Stimulated activated CD8-positive, alpha-beta memory T cell treated with anti-CD3 and anti-CD28 coated beads, Interleukin-4, amount 100 ng/mL, for 4 hours (primary cell): Measurements from ENCODE around the gene TCERG1L.
"Not testable (repeated sequence)": the region's sequence is repeated elsewhere in the genome, so short reads cannot be mapped to it uniquely, and the experiment has no call there.

ENCODE experiments used
- DNase-seq, 2 donors: peaks; one replicate each; pipeline ENCODE4 v3.0.0-alpha.2; 2020; ENCODE audit warnings: low read depth in 2 of 2, low spot score in 1 of 2

TCERG1L gene, protein sequence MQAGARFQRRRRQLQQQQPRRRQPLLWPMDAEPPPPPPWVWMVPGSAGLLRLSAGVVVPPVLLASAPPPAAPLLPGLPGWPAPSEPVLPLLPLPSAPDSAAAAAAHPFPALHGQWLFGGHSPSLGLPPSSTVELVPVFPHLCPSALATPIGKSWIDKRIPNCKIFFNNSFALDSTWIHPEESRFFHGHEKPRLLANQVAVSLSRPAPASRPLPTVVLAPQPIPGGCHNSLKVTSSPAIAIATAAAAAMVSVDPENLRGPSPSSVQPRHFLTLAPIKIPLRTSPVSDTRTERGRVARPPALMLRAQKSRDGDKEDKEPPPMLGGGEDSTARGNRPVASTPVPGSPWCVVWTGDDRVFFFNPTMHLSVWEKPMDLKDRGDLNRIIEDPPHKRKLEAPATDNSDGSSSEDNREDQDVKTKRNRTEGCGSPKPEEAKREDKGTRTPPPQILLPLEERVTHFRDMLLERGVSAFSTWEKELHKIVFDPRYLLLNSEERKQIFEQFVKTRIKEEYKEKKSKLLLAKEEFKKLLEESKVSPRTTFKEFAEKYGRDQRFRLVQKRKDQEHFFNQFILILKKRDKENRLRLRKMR

DNA sequence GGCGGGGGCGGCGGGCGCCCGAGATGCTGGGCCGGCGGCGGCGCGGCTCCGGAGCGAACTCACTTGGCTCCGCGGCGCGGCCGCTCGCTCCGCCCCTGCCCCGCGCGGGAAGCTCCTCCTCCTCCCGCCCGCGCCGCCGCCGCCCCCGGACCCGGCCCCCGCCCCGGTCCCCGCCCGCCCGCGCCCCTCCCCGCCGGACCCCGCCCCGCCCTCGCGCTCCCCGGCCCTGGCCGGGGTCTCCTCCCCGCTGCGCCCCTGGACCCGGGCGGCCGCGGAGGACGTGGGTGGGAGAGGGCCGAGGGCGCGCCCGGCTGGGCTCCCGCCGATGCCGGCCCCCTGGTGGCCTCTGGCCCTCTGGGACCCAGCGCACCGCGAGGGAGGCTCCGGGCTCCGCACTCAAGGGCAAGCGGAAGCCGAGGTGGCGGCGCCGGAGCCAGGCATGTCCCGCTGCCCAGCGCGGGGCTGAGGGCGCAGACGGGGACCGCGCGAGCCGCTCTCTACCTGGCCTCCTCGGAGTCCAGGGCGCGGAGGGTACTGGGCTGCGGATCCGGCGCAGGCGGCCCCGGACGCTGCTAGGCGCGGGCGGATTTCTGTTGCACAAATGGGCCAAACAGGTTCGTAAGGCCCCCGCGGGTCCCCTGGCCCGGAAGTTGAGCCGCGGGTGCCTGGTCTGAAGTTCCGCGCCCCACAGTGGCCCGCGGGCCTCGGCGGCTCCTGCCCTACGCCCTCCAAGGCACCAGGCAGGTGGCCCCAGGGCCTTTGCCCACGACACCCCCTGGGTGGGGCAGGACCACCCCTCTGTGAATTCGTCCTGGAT, at the start of gene TCERG1L:
TSS of gene TCERG1L (minus strand) at position 61 of the 817 bp plus-strand sequence. CDS start 86 bp downstream, outside the sequence.
- DNase-seq: no peak

DNA sequence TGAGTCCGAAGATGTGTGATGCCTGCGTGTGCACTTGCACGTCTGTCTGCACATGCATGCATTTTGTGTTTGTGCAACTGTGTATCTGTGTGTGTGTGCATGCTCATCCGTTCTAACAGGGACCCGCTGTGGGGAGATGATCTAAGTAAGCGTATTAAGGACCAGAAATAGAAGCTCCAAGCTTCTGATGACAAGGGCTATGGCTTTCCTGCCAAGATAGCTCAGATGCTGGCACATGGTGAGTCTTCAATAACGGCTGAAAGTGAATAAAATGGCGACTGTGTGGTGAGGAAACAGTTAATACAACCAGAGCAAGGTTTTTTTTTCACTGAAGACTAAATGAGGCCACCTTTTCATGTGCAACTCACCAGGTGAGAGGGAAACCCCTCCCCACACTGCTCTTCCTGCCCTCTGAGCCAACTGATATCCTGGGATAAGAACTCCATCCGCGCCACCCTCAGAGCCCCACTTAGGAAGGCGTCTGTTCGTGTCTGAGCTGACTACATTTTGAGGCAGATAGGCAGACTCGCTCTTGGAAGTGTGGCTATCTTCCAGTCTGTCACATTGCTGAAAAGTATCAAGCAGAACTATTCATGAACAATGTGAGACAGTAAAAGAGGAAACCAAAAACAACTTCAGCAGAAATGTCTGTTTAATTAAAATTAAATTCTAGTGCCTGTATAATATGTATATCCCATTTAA, 47.4 kb upstream of the TCERG1L start:
- DNase-seq: no peak

DNA sequence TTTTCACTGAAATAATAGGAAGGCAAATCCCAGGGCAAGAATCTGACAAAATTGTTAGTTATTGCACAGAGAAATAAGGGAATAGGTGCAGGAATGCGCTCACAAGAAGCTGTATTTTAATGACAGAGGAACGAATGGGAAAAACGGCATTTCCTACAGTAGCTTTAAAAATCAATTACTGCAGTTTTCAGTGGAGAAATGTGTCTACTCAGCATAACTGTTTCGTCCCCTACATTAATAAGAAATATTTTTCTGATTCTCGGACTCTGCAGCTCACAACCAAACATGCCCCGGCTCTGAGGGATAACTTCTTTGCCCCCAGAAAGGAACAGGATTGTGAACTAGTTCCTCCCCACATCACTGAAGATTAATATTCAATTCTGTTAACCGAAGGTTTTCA, 44.9 kb upstream of the TCERG1L start:
- no peak for DNase-seq

DNA sequence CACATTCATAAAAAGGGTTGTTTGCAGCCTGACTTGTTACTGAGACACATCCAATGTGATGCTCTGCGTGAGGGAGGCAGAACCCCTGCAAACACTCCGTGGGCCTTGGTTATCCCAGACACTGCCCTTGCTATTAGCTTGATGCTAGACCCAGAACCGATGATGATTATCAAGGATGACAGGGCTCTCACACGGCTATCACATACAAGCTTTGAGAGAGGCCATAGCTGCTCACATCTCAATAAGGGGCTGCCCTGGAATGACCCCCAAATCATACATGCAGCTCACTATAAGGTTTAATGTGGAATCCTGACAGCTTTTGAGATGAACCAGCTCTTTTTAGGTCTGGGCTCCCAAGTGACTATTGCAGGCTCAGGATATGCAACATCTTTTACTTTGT, 44.4 kb upstream of the TCERG1L start:
- no peak for DNase-seq

DNA sequence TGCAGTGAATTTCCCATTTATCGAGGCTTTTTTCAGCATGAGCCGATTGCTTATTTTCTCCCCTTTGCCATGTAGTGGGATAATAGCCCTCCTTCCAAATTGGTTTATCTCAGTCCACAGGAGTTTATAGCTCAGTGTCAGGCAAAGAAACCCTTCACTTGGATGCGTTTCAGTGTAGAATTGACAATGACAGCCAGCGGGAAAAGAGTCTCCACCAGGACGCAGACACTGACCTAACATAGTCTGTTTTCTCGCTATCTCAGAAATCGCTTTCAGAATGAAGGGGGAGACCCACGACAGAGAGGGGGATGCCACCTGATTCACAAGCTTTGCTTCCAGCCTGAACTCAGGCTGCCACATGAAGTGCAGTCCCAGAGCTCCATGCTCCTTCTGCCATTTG, 43.5 kb upstream of the TCERG1L start:
- no peak for DNase-seq

DNA sequence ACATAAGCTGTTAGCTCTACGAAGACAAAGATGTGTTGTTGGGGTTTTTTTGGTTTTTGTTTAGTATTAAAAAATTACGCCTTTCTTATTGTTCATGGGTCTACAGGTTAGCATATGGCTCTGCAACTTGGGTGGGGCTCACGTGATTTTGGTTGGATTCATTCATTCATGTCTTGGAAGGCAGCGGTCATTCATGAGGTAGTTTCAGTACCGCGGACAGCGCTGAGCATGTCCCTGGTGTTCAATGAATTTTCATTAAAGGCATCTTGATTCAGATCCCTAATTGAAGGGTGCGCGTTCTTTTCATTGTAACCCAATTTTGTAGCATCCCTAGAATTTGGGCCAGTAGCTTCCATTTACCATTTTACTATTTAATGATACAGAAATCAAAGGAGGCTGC, 42.9 kb upstream of the TCERG1L start:
- DNase-seq: no peak

DNA sequence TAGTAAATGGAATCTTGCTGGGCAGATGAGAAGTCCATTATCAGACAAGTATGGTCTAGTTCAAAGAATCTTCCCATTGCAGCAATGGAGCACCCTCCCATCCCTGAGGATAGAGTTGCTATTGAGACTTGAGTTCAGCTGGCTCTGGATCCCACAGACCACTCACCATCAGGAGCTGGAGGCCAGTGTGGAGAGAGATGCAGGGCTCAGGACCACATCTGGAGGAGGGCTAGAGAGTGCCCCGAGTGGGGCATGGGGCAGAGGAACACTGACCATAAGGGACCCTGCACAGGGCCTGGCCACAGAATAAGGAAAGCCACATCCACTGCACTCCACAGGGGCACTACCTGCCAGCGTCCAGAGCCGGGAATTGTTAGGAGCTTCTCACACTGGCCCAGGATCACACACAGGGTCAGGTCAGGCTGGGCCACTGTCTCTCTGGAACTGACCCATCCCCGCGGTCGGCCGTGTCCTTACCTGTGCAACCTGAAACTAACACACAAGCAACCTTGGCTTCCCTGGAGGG, 41.3 kb upstream of the TCERG1L start:
- no peak for DNase-seq

DNA sequence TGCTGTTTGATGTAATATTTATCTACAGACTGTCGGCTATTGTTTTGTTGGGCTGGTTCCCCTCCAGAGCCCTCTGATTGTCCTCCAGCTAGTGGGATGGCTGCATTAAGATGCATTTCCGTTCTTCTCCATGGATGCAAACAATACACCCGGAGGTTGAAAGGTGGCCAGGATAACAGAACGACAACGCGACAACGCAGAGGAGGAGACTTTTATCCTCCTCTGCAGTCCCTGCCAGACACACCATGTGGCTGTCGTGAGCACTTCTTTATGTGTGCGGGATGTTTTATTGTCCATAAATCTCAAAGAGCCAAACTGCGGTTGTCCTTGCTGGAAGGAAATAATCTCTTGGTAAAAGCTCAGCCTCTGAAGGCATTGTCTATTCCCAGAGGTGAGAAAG, 39.1 kb upstream of the TCERG1L start:
- DNase-seq: no peak

DNA sequence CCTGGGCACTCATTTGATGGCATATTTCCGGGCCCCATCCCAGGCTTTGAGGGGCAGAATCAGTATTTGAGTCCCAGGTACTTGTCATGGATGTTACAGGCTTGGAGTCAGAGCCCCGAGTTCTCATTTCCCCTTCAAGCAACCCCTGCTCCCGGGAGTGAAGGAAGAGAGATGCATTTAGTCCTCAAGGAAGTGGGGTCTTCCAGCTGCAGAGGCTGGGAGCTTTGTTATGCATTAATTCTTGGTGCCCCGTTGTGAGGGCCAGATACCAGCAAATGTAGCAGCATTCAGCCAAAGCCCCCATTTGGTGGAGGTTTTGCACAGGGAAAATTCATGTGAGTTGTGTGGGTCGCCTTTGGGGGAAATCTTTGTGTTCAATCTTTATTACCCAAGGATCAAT, 38.7 kb upstream of the TCERG1L start:
- DNase-seq: no peak

DNA sequence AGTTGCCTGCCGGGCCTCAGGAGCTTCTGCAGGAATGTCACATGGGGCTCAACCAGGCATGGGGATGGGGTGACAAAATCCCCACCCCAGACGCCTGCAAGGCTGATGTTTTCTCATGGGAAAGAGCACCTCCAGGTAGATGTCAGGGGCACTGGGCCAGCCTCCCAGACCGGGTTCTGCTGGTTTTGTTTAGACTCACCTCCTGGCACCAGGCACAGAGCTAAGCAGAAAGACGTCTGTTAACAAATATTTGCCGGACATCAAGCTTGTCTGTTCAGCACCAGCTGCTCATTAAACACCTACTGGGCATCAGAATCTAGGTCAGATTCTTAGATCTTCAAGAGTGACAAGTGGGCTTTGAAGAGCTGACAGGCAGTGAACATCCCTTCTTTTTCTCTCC, 34.9 kb upstream of the TCERG1L start:
- no peak for DNase-seq

DNA sequence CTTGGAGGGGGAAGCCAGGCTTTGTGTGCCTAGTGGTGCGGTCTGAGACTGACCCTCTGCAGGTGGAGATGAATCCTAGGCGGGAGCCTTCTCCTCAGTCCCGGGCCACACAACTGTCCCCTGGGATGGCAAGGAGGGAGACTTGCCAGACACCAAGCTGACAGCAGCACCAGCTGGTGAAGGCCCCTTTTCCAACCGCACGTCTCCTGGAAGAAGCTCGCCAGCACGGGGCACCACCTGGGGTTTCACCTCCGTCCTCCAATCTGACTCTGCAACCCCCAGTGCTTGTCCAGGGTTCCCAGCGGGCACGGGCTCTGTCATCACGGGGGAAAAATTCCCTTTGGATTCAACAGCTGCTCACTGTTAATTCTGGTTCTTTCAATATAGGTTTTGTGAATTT, 34.2 kb upstream of the TCERG1L start:
- no peak for DNase-seq

DNA sequence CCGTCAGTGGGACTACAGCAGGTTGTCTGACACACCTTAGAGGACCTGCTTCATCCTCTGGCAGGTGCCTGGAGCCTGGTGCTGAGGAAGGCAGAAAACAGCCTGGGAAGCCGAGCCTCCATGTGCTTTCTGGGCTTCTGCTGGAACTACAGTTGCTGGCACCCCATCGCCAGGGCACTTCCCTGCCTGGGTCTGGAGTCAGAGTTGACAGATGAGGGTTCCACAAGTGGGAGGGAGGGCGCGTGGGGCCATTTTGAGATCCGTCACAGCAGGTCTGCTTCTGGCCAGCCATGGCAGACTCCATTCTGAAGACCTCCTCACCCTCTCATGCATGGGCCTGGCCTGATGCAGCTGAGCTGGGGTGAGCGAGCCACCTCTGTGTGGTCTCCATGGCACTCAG, 33.2 kb upstream of the TCERG1L start:
- no peak for DNase-seq

DNA sequence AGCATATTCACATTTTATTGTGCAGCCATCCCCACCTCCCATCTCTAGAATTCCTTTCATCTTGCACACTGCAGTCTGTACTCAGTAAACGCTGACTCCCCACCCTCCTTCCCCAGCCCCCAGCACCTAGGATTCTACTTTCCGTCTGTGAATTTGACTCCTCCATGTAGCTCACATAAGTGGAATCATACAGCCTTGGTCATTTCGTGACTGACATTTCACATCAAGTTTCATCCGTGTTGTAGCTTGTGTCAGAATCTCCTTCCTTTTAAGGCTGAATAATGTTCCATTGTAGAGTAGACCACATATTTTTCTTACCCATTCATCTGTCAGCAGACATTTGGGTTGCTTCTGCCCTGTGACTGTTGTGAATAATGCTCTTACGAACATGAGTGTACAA, 26.2 kb upstream of the TCERG1L start:
- no peak for DNase-seq

DNA sequence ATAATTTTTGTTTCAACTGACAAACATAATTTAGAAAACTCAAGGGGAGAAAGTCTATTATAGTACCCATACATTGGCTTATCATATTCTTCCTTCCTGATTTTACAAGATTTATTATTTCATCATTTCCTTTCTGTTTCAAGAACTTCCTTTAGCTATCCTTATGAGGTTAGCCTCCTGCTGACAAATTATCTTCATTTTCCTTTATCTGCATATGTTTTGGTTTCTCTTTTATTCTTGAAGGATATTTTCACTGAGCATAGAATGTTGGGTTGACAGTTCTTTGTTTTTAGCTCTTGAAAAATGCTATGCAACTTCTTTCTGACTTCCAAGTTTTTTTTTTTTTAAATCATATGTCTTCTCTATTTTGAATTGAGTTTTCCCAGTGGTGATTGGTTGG, 21.3 kb upstream of the TCERG1L start:
- no peak for DNase-seq

DNA sequence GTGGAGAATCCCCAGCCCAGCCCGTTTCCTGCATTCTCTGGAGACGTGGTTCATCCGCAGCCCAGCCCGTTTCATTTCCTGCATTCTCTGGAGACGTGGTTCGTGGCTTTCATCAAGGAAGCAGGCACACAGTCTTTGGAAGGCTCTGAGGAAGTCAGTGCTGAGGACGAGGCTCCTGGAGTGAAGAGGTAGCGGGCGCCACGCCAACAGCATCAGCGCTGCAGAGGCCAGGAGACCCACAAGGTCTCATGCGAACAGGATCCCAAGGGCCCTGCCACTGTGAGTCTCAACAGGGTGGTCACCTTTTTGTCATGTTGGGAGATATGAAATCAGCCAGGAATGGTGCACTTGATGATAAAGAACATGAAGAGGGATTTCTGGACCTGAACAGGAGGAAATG, 12.4 kb upstream of the TCERG1L start:
- no peak for DNase-seq

DNA sequence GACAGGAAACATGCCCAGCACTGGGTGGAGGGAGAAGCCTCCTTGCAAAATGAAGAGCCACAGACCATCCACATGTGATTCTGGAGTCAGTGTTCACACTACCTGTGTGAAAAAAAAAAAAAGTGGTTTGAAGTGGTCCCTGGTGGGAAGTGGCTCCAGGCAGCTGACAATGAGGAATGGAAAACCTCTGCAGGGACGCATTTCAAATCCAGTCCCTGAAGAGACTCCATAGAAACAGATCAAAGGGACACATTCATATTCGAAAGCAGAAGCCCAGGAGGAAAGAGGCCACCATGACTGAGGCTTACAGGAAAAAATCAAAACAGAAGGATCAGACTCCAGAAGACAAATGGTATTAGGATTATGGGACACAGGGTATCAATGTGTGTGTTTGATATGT, 11.5 kb upstream of the TCERG1L start:
- no peak for DNase-seq

DNA sequence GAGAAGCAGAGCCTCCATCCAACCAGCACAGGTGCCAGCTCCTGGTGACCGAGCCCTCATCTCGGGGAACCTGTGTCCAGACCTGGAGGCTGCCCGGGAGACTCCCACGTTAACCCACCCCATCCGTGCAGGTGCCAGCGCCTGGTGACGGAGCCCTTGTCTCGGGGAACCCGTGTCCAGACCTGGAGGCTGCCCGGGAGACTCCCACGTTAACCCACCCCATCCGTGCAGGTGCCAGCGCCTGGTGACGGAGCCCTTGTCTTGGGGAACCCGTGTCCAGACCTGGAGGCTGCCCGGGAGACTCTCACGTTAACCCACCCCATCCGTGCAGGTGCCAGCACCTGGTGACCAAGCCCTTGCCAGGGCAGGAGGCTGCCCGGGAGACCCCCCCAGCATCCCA, 11.1 kb upstream of the TCERG1L start:
- DNase-seq: not testable (repeated sequence)

DNA sequence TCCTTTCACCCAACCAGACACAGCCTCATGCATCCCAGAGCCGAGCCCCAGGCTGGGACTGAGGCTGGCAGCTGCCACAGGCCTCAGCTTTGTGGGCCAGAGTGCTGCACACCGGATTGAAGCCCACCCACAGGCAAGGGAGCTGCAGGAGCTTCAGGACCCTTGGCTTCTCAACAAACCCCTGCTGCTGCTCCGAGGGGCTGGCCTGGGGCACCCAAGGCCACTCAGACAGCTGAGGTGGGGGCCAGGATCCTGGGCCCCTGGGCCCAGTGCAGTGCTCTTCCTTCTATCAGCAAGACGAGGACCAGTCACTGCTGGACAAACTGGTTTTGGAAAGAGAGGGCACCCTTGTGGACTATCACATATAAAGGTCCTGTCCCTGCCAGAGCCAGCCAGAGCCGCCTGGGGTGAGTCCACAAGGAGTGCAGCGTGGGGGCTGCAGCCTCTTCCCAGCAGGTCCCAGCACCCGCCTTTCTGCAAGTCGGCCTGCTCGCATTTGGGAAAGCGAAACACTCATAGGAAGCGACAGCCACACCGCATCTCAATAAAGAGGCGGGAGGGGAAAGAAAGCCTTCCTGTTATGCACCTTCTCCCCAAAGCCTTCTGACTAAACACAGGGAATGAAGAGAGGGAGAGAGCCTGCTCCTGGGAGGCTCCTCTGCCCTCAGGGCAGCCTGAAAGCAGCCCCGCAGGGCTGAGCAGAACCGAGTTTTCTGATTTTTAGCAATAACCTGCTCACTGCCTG, 9.5 kb upstream of the TCERG1L start:
- DNase-seq: no peak

DNA sequence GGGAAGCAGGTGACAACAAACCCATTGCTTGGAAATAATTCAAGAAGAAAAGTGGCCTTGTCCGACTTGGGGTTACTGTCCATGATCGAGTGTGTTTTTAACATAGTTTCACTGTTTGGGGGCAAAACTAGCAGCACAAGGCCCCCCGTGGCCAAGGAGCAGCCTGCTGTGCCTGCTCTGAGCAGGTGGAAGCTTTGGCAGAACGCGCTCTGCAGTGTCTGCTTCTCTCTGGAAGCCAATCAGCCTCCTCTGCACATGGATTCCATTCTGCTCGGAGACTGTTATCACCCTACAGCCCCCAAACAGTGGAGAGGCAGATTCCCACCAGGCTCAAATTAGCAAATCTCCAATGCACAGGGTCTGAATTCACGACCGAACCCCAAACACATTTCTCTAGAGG, 7.3 kb upstream of the TCERG1L start:
- DNase-seq: no peak

DNA sequence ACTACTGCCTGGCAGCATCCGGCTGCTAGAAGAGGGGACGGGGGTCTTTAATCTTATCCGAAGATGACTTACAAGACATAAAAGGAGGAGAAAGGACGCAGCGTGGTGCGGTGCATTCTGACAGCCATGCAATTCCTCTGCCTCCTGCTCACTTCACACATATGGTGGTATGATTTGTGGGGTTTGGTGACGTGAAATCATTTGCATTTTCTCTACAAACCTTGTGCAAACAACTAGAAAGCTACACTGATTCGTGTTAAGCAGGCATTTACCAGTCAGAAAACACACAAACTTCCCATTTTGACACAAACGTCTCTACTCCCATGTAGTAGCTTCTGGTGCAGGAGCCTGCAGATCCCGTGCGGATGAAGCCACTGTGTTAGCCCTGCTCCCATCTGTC, 6.8 kb upstream of the TCERG1L start:
- DNase-seq: no peak
